Glomerular visceral epithelial cell (primary cell): ENCODE data around the gene CXCL12.

Experiments used
- DNase-seq: peaks from one replicate; pipeline ENCODE4 v3.0.0-alpha.2; 2016; ENCODE audit errors: extremely low spot score

Gene CXCL12

DNA sequence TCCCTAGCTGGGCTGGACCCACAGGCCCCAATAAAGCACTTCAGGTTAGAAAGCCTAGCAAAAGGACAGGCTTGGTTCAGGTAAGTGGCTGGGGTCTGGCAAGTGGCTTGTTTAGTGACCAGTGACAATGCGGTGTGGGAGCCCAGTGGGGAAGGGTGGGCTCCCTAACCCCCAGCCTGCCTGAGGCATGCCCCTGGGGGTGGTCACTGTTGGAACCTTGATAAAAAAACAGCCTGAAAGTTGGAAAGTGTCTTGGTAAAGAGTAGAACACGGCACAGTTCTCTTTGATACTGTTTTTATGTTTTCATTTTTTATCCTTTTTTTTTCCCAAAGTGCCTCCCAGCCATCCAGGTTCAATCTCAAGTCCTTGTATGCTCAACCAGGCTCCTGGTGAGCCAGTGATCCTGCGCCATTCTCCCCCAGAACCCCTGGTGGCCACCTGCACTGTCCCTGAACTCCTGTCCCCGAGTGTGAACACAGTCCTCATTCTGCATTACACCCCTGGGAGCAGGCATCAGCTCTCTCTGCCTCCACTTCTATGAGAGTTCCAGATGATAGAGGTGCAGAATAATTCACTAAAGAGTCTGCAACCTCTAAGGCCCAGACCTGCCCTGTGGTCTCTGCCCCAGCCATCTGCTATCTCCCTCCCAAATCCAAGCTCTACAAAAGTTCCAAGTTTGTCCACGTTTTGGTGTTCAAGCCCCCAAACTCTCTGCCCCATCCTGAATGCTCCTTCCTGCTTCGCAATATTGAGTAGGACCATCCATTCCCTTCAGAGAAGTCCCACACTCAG, 15.0 kb upstream of the CXCL12 start:
- DNase-seq: no peak

GRCh38 chr10:44398747-44399658, 14.1 kb upstream of the CXCL12 start:
- DNase-seq: no peak

GRCh38 chr10:44398271-44398670, 13.4 kb upstream of the CXCL12 start:
- no peak for DNase-seq

DNA sequence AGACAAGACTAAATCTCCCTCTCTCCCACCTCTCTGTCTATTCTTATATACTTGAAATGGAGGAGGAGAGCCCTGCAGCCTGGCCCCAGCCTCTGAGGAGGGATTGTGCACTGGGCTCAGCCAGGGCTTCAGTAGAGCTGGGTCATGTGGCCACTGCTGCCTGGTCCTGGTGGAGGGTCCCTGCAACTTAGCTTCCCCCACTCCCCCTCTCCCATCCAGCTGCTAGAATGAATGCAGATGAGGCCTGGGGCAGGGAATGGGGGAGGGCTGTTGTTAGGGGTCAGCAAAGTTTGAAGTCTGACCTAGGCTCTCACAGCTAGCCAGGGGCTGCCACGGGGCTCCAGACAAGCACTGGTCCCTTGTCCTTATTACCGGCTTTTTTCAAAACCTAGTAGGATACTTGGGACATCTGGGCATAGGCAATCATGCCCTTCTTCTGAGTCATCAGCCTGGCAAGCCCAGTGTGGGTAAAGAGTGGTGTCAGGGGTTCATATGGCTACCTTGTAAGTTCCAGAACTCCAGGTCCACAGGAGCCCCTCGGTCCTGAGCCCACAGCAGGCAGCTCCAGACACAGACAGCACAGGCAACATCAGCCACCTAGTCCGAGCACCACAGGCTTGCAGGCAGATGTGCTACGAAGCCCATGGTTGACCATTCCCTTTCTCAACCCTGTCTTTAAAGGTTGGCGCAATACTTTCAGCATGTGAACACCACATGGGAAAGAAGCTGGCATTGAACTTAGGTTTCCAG, 12.8 kb upstream of the CXCL12 start:
- DNase-seq: no peak

DNA sequence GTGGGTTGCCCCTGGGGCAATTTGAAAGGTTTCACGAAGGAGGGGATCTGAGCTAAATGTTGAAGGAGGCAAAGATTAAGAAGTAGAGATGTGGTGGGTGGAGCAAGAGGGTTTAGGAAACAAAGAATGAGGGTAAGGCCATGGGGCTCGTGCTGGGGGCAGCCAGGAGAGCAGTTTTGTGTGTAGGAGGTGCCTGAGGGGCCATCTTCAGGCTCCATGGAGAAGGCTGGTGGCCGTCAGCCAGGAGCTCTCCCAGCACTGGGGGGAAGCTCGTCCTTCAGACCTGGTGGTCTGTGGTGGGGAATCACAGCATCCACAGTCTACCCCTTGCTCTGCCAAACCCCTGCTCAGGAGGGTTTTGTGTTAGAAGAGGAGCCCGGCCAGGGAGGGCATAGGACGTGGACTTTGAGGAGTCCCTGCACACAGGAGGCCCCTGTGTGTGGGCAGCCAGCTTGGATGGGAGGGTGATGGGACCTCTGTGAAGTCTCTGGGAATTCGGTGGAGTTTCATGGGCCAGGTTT, 11.8 kb upstream of the CXCL12 start:
- DNase-seq: no peak

- no peak for DNase-seq
Measured at GRCh38 chr10:44395902-44396670, 11.2 kb upstream of the CXCL12 start.

DNA sequence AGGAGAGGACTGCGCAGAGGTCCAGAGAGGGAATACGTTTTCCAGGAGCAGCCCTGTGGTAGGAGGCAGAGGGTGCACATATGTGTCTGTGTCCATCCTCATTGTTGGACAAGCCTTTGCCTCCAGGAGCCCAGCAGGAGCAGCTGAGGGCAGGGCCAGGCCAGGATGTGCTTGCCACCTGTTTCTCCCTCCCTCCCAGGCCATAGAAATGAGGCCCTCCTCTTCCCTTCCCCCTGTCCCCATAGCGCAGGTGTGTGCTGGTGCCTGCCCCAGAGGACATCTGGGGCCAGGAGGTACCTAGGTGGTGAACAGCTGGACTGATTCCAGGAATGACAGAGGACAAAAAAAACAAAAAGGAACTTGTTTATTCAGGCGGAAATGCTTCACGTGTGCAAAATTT, 10.5 kb upstream of the CXCL12 start:
- no peak for DNase-seq

DNA sequence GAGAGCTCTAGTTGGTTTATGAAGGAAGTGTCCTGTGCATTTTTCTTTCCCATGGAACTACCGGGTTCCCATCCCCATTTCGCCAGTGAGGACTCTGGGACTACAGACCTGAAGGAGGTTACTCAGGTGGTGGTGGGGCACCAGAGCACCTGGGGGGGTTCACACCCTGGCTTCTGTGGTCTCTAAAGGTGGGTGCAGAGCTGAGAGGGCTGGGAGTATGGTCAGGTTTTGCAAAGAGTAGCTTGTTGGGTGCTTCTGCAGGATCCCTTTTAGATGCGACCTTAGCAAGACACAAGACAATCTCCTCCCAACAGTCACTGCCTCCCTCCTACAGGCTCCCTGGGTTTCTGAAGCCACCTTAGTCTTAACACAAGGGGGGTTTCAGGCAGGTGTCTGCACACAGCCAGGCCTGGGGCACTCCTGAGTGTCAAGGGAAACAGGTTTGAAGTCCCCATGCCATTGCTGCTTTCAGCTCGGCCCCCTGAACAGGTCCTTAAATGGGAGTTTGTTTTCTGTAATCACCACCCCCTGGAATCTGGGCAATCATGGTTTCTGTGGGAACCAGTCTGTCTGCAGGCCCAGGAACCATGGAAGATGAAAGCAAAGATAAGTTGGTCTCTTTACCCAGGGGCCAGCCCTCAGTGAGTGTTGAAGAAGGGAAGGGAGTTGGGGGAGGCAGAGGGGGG, 9.9 kb upstream of the CXCL12 start:
- no peak for DNase-seq

GRCh38 chr10:44393834-44394547, 9.1 kb upstream of the CXCL12 start:
- DNase-seq: no peak

DNA sequence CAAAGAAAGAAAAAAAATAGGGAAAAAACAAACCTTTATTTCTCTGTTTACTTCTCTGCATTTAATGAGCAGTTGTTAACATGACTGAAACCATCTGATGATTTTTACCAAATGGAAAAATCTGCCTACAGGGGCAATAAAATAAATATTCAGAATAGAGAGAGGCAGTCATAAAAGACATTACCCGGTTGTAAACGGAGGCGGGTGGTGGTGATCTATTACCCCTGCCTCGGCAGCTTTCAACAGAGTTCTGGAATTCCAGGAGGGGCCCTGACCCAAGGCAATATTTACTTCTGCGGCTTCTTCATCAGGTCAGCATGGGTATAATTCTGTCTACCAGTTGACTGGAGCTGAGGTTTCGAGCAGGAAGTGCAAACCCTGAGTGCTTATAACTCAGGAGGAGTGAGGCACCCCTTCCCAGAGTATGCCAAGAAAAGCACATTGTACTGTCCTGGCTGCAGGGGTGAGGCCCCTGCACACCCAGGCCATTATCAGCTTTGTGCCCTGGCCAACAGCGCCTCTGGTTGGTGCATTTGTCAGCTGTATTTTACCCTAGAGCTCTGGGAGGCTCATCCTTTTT, 8.2 kb upstream of the CXCL12 start:
- DNase-seq: no peak

GRCh38 chr10:44392420-44392819, 7.5 kb upstream of the CXCL12 start:
- no peak for DNase-seq

DNA sequence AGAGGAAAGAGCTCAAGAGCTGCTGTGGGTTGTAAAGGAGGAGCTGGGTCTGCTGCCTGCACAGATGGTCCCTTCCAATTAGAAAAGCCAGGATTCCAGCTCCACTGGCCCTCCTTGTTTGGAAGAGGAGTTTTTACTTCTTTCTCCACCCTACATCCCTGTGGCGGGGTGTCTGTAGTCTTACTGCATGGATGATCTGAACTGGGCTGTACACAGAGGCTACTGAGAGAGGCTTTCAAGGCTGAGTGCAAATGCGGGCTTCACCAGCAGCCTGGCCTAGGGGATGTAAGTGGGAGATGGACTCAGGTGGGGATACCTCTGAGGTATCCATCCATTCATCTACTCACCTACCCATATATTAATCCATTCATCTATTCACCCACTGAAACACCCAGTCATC, 7.1 kb upstream of the CXCL12 start:
- no peak for DNase-seq

DNA sequence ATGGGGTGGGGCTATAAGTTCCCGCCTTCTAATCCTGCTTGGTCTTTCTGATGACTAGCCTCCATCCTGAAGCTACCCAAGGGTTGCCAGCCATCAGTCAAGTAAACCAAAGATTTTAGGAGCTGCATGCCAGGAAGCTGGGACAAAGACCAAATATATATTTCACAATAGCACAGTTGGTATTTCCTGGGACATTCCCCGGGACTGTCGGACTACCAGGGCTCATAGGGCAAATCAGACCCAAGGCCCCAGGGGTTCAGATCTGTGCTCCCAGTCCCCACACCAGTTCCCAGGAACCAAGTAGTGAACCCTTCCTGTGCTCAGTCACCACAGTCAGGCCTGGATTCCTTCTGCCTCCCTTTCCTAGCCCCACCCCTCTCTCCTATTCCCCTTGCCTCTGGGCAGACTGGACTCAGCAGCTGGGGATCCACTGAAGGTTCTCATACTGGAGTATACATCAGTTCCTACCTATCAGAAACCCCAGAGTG, 5.7 kb upstream of the CXCL12 start:
- DNase-seq: no peak

GRCh38 chr10:44389556-44389955, 4.7 kb upstream of the CXCL12 start:
- DNase-seq: no peak

- DNase-seq: no peak
Measured at GRCh38 chr10:44389150-44389549, 4.3 kb upstream of the CXCL12 start.

GRCh38 chr10:44388641-44389040, 3.7 kb upstream of the CXCL12 start:
- no peak for DNase-seq

DNA sequence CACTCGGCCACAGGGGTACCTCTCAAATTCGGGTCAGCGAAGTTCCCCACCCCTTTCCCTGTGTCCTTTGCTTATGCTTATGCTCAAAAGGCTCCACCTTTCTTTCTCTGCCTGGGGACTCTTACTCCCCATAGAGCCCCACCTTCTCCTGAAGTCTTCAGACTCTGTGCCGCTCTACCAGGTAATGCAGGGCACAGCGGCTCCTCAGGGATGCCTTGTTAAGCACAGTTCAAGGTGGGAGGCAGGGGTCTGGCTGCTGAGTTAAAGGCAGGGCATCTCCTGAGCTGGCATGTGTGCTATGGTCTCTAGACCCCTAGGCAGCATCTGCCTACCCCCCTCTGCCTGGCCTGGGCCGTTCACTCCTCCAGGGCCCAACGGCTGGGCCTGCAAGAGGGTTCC, 3.0 kb upstream of the CXCL12 start:
- DNase-seq: no peak

- peak; percentile 59 for DNase-seq
Measured at GRCh38 chr10:44386546-44387052, 1.7 kb upstream of the CXCL12 start.
